Stimulated activated CD4-positive, alpha-beta T cell treated with anti-CD3 and anti-CD28 coated beads, TNF-alpha, amount 100 ng/mL, for 24 hours (primary cell): ENCODE results near the gene CHST11.

Source experiments
- DNase-seq, 3 experiments: peaks; one replicate each; pipeline ENCODE4 v3.0.0-alpha.2; 2020; ENCODE audit warnings: low read depth in 3 of 3

CHST11 gene

DNA sequence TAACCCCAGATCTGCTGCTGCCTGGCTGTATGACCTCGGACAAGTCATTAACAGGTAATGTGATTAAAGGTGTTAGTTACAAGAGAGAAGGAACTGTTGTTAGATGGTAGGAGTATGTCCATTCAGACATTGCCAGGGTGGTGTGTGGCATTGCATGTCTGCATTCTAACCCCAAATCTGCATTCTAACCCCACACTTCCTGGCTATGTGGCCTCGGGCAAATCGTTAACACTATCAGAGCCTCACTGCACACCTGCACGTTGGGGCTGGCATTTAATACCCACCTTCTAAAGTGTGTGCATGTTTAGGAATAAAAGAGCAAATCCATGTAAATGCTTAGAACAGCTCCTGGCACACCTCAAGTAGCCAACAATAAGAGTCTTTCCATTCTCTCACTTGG lies 46.4 kb downstream of the CHST11 start:
- no peak for DNase-seq

DNA sequence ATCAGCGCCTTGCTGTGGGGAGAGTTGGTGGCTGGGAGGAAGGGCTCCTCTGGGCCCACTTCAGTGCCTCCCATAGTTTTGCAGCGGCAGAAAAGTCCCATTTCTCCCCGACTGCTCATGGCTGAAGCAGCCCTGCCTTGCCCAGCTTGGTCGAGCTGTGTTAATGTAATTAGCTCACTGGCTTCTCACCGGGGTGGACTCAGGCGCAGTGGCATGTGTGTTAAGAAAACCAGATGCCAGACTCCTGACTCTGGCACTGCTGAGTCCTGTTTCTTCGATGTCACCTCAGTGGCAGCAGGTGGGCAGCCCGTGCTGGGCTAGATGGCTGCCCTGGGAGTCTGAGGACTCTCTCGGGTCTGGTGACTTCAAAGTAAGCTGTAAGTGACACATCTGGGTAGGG lies 47.4 kb downstream of the CHST11 start:
- DNase-seq: no peak

GRCh38 chr12:104505095-104505818 lies 48.5 kb downstream of the CHST11 start:
- no peak for DNase-seq

GRCh38 chr12:104506676-104507401 lies 50.1 kb downstream of the CHST11 start:
- DNase-seq: no peak

GRCh38 chr12:104507672-104508071 lies 50.9 kb downstream of the CHST11 start:
- no peak for DNase-seq

DNA sequence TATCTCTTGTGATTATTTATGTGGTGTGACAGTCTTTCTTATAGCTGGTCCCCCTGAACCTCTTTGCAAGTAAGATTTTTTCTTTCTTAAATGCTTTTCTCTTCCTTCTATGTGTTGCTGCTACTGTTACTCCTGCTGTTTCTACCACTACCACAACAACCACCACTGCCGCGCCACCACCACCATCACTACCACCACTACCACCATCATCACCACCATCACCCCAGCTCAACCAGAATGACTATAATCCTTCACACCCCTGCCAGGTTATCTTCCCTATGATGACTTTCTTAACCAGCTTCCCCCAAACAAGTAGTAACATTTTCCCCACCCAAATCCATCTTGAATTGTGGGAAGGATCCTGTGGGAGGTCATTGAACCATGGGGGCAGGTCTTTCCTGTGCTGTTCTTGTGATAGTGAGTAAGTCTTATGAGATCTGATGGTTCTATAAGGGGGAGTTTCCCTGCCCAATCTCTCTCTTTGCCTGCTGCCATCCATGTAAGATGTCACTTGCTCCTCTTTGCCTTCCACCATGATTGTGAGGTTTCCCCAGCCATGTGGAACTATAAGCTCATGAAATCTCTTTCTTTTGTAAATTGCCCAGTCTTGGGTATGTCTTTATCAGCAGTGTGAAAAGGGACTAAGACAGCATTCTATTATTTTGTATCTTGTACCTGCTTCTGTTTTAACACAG lies 52.2 kb downstream of the CHST11 start:
- DNase-seq: no peak

GRCh38 chr12:104510145-104510872 lies 53.6 kb downstream of the CHST11 start:
- DNase-seq: no peak

DNA sequence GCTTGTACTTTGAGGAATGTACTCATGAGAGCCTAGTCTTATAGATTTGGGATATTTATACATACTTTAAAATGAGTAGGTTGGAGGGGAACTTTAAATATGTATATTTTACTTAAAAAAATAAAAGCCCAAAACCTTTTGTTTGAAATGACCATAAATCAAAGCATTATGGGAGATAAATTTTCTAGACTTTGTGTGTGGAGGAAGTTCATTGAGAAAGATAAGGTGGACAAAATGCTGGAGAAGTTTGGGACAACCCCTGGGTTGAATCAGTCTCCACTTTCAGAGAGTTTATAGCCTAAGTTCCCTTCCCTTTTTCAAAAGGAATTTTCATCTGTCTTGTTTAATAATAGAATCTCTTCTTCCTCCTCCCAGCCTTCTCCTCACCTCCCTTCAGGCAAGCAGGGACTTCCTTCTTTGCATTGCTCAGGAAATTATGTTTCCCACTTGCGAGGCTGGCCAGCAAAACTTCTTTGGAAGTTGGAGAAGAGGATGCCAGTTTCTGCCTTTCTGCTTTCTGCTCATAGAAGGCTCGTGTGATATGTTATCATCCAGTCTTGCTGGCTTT lies 54.2 kb downstream of the CHST11 start:
- no peak for DNase-seq

DNA sequence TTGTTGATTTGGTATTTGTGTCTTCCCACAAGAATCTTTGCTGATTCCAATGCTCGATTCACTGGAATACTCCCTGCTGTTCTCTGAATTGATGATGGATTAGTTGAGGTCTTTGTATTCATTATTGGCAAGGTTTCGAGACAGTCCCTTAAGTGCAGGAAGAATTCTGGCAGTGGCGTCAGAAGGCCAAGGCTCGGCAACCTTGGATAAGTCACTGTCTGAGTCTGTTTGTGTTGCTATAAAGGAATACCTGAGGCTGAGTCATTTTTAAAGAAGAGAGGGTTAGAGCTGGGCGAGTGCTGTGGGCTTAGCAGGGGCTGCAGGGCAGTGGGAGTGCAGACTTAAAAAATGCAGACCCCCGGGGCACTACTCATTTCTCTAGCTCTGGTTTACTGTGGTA lies 56.9 kb downstream of the CHST11 start:
- DNase-seq: no peak

- DNase-seq: no peak
Measured at GRCh38 chr12:104514092-104514810, 57.5 kb downstream of the CHST11 start.

DNA sequence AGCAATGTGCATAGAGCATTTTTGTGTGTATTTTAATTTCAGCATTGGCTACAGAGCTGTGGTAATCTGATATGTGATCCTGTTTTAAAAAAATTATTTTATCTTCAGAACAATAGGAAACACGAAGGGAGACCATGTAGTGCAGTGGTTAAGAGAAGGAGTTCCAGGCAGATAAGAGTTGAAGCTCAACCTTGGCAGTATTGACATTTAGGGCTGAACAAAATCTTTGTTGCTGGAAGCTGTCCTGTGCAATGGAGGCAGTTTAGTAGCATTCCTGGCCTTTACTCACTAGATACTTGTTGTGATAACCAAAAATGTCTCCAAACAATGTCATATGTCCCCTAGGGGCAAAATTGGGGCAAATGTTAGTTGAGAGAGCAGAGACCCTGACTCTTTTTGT lies 59.2 kb downstream of the CHST11 start:
- no peak for DNase-seq

GRCh38 chr12:104516821-104517220 lies 60.1 kb downstream of the CHST11 start:
- DNase-seq: no peak

- no peak for DNase-seq
Measured at GRCh38 chr12:104517880-104518279, 61.1 kb downstream of the CHST11 start.

GRCh38 chr12:104519190-104520019 lies 62.7 kb downstream of the CHST11 start:
- no peak for DNase-seq

- no peak for DNase-seq
Measured at GRCh38 chr12:104520242-104520900, 63.6 kb downstream of the CHST11 start.

GRCh38 chr12:104521731-104522130 lies 65.0 kb downstream of the CHST11 start:
- no peak for DNase-seq

- DNase-seq: no peak
Measured at GRCh38 chr12:104522985-104523722, 66.4 kb downstream of the CHST11 start.

DNA sequence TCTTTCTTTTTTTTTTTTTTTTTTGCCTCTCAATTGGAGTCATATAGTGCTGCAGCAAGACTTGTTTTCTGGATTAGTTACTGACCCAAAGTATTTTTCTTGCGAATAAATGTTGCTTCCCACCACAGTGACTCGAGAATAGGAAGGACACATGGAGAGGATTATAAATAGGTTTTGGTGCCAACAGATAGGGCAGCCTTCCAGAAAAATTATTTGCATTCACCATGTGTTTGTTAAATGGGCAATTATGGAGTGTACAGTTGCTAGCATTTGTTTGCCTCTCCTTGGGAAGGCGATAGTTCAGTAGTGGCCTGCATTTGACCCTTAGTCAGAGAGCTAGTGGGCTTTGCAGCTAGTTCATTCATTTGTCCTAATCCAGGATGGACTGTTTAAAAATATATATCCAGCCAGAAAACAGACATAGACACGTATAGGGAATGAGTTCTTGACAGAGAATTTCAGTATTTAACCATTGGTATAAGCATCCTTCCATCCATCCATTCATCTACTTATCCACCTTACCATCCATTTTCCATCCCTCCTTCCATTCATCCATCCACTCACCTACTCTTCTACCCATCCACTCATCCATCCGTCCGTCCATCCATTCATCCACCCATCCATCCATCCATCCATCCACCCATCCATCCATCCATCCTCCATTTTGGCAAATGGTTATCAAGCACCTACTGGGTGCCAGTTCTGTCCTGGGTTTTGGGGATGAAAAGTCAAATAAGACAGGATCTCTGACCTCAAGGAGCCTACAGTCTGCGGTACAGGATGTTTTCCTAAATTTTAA lies 67.5 kb downstream of the CHST11 start:
- DNase-seq: no peak
